ENCODE data around the gene PEF1.

- TF ChIP-seq CEBPB (IDR thresholded peaks at IDR 0.05) (no peak), YY1 (IDR thresholded peaks at IDR 0.05; ENCODE audit: low read depth) (no peak), EP300 (IDR thresholded peaks at IDR 0.05; ENCODE audit: borderline replicate concordance) (no peak), USF1 (IDR thresholded peaks at IDR 0.05) (no peak), MAX (IDR thresholded peaks at IDR 0.05) (no peak), REST (IDR thresholded peaks at IDR 0.05; ENCODE audit: low read depth) (no peak), RAD21 (IDR thresholded peaks at IDR 0.05; ENCODE audit: low read depth) (no peak), TAF1 (IDR thresholded peaks at IDR 0.05; ENCODE audit: low read depth) (no peak), NFIC (IDR thresholded peaks at IDR 0.05) (no peak), ZBTB7A (IDR thresholded peaks at IDR 0.05; ENCODE audit: low read depth) (no peak), EGR1 (IDR thresholded peaks at IDR 0.05) (no peak), CREB1 (IDR thresholded peaks at IDR 0.05; ENCODE audit: low read depth) (no peak), FOXM1 (IDR thresholded peaks at IDR 0.05; ENCODE audit: borderline replicate concordance, low read depth) (no peak)
Measured at GRCh38 chr1:31596737-31597097, 48.0 kb downstream of the PEF1 start.
